A549 (cell line): ENCODE results near the gene IRF9. TPM values are rescaled to one million over a fixed set of nuclear protein-coding genes. Genes with fewer than 3 reads are reported as not detected.

Experiments used
- ATAC-seq, 2 experiments: fragments of 200-7000 bp in 1 of 2; fragments of >200 bp in 1 of 2; cut with Nextera tagmentation in 1 of 2; cut with Tn5 transposase in 1 of 2; 3 replicates each; pipeline versions ENCODE4 v1.8.0 to v1.9.1; 2018 to 2020; ENCODE audit warnings: mild to moderate bottlenecking in 1 of 2, moderate library complexity in 1 of 2
- CTCF ChIA-PET: fragments of 300-600 bp; sonication (Branson Sonifier 250); formaldehyde crosslinking; extraction: SDS; loops from one replicate; lab custom pipeline; 2021; ENCODE audit warnings: antibody characterized with exemption, inconsistent platforms; lab: Yijun Ruan, JAX
- POLR2A ChIA-PET: fragments of 350-600 bp; formaldehyde crosslinking; extraction: SDS; loops from one replicate; lab custom pipeline; 2021; ENCODE audit warnings: antibody characterized with exemption, inconsistent platforms; lab: Yijun Ruan, JAX
- DNase-seq, 2 experiments: peaks; one replicate each; pipeline versions ENCODE4 v3.0.0 to v3.0.0-alpha.2; 2011 to 2016; ENCODE audit warnings: low read depth in 1 of 2, low spot score in 1 of 2
- FAIRE-seq: peaks from 2 replicates; lab custom pipeline; 2011; peaks lifted over from hg19 to GRCh38; lab: Jason Lieb, UNC
- H3K27ac ChIP-seq, 2 experiments: fragments of >200 bp; sonication (Bioruptor Twin); formaldehyde crosslinking; 3 replicates each; pipeline ENCODE4 v1.5.1; 2016 to 2017
- H3K4me1 ChIP-seq: fragments of >200 bp; sonication (Bioruptor Twin); formaldehyde crosslinking; 3 replicates; pipeline ENCODE4 v1.6.1; 2016
- H3K4me2 ChIP-seq: fragments of >200 bp; sonication (Bioruptor Twin); formaldehyde crosslinking; 3 replicates; pipeline ENCODE4 v1.6.1; 2016
- H3K4me3 ChIP-seq: fragments of >200 bp; sonication (Bioruptor Twin); formaldehyde crosslinking; 3 replicates; pipeline ENCODE4 v1.5.1; 2016
- H3K9me3 ChIP-seq: fragments of >200 bp; sonication (Bioruptor Twin); formaldehyde crosslinking; 3 replicates; pipeline ENCODE4 v1.6.1; 2016
- CHD2 ChIP-seq: fragments of 150-350 bp; IDR thresholded peaks from 2 replicates; pipeline ENCODE4 v1.6.1; 2014; ENCODE audit warnings: low read length; ENCODE audit not compliant: partially characterized antibody
- CHD4 ChIP-seq: fragments of 200-600 bp; sonication (generic); IDR thresholded peaks from 2 replicates; pipeline ENCODE4 v1.6.1; 2016; ENCODE audit warnings: antibody characterized with exemption, mild to moderate bottlenecking, borderline replicate concordance
- EHMT2 ChIP-seq: fragments of 200-600 bp; sonication (generic); IDR thresholded peaks from 2 replicates; pipeline ENCODE4 v1.6.1; 2016; ENCODE audit warnings: antibody characterized with exemption, low read depth, mild to moderate bottlenecking, moderate library complexity
- EP300 ChIP-seq, 2 experiments: fragments of >200 bp; sonication (Bioruptor Twin); formaldehyde crosslinking; IDR thresholded peaks; 2 replicates in 1 of 2; 3 replicates in 1 of 2; pipeline ENCODE4 v1.6.1; 2016 to 2017
- FOSB ChIP-seq: fragments of 250-450 bp; sonication (Bioruptor Pico); IDR thresholded peaks from 2 replicates; pipeline ENCODE4 v1.5.0; 2020; ENCODE audit warnings: mild to moderate bottlenecking, moderate library complexity
- FOSL2 ChIP-seq, 2 experiments: fragments of 450-650 bp in 1 of 2; fragments of >200 bp in 1 of 2; sonication (Bioruptor Twin) in 1 of 2; formaldehyde crosslinking; IDR thresholded peaks; 2 replicates each; pipeline versions ENCODE4 v1.5.0 to v1.6.1; 2016 to 2020; ENCODE audit warnings: mild to moderate bottlenecking in 1 of 2, moderate library complexity in 1 of 2
- FOXS1 ChIP-seq: fragments of 250-450 bp; sonication (Bioruptor Pico); IDR thresholded peaks from 2 replicates; pipeline ENCODE4 v1.5.0; 2020; ENCODE audit warnings: mild to moderate bottlenecking, moderate library complexity
- GATA3 ChIP-seq: IDR thresholded peaks from 2 replicates; pipeline ENCODE4 v1.6.1; 2012; ENCODE audit warnings: borderline replicate concordance
- HOXA7 ChIP-seq: fragments of 250-450 bp; sonication (Bioruptor Pico); IDR thresholded peaks from 2 replicates; pipeline ENCODE4 v1.5.0; 2020; ENCODE audit warnings: mild to moderate bottlenecking, moderate library complexity
- HOXB13 ChIP-seq: fragments of 250-450 bp; sonication (Bioruptor Pico); IDR thresholded peaks from 2 replicates; pipeline ENCODE4 v1.5.0; 2020; ENCODE audit warnings: low read depth, mild to moderate bottlenecking, moderate library complexity
- JUN ChIP-seq, 2 experiments: fragments of >200 bp; sonication (Bioruptor Twin); formaldehyde crosslinking; IDR thresholded peaks; 2 replicates in 1 of 2; 3 replicates in 1 of 2; pipeline ENCODE4 v1.6.1; 2016 to 2017
- MYC ChIP-seq: IDR thresholded peaks from 2 replicates; pipeline ENCODE4 v1.6.1; 2012; ENCODE audit warnings: mild to moderate bottlenecking, inconsistent platforms, low read length, improper control_type of control experiment, borderline replicate concordance
- NR3C1 ChIP-seq: fragments of >200 bp; sonication (Bioruptor Twin); formaldehyde crosslinking; IDR thresholded peaks from 3 replicates; pipeline ENCODE4 v1.6.1; 2017
- RARB ChIP-seq: fragments of 250-450 bp; sonication (Bioruptor Pico); IDR thresholded peaks from 2 replicates; pipeline ENCODE4 v1.8.0; 2021; ENCODE audit warnings: mild to moderate bottlenecking, moderate library complexity
- RCOR1 ChIP-seq: fragments of 150-350 bp; IDR thresholded peaks from 2 replicates; pipeline ENCODE4 v1.6.1; 2014; ENCODE audit warnings: antibody characterized with exemption, low read length, low read depth
- RNF2 ChIP-seq: fragments of 200-600 bp; sonication (generic); IDR thresholded peaks from 2 replicates; pipeline ENCODE4 v1.6.1; 2016; ENCODE audit warnings: low read depth, mild to moderate bottlenecking, antibody characterized with exemption, moderate library complexity, borderline replicate concordance
- TFCP2L1 ChIP-seq: fragments of 250-450 bp; sonication (Bioruptor Pico); IDR thresholded peaks from 2 replicates; pipeline ENCODE4 v1.5.0; 2021; ENCODE audit warnings: mild to moderate bottlenecking
- ZC3H11A ChIP-seq: fragments of 450-650 bp; IDR thresholded peaks from 2 replicates; pipeline ENCODE4 v1.6.1; 2014; ENCODE audit warnings: antibody characterized with exemption, mild to moderate bottlenecking
- ZSCAN20 ChIP-seq: fragments of 250-450 bp; sonication (Bioruptor Pico); IDR thresholded peaks from 2 replicates; pipeline ENCODE4 v1.8.0; 2022; ENCODE audit warnings: mild to moderate bottlenecking, moderate library complexity
- WGBS: methylation state at CpG from one replicate; pipeline ENCODE4 v1.1.6; 2017; ENCODE audit errors: missing lambda C conversion rate; 5-methylcytosine and 5-hydroxymethylcytosine counted together
- polyA plus RNA-seq, 4 experiments: library from polyadenylated mRNA; depleted of rRNA in 3 of 4; stranded (reverse); fragments of >200 nt; fragmentation: RNase III in 1 of 4; extraction: RNeasy Plus Mini Kit Qiagen cat#74134 plus additional on column Dnase treatment in 1 of 4; gene quantifications; 2 replicates in 3 of 4; 3 replicates in 1 of 4; pipeline ENCODE4 v1.2.3, GENCODE V29; 2011 to 2017
- TF ChIP-seq, protein P1 (sequence below): fragments of >200 bp; sonication (Bioruptor Twin); formaldehyde crosslinking; IDR thresholded peaks from 3 replicates; pipeline ENCODE4 v1.6.1; 2016
- TF ChIP-seq, protein P2 (sequence below): fragments of >200 bp; sonication (Bioruptor Twin); formaldehyde crosslinking; IDR thresholded peaks from 2 replicates; pipeline ENCODE4 v1.6.1; 2016
- TF ChIP-seq, protein P3 (sequence below): fragments of 250-450 bp; sonication (Bioruptor Pico); IDR thresholded peaks from 2 replicates; pipeline ENCODE4 v1.5.0; 2021; ENCODE audit warnings: mild to moderate bottlenecking, moderate library complexity, borderline replicate concordance

IRF9 gene
- polyA plus RNA-seq, 2 of the 4 experiments (the other 2 are of a cell fraction): 19.0 to 23.1 TPM

DNA sequence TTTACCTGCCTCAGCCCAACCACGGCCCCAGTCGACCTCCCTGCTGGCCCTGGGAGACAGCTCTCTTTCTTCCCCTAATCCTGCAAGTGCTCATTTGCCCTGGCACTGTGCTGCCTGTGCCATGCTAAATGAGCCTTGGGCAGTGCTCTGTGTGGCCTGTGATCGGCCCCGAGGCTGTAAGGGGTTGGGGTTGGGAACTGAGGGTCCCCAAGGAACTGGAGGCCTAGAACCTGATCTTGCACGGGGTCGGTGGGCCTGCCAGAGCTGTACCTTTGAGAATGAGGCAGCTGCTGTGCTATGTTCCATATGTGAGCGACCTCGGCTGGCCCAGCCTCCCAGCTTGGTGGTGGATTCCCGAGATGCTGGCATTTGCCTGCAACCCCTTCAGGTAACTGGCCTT is 11.0 kb upstream of the IRF9 start:
- H3K4me1 ChIP-seq: peaks cover 14% of the 10 kb centered on the region
- TF ChIP-seq, protein P1, sequence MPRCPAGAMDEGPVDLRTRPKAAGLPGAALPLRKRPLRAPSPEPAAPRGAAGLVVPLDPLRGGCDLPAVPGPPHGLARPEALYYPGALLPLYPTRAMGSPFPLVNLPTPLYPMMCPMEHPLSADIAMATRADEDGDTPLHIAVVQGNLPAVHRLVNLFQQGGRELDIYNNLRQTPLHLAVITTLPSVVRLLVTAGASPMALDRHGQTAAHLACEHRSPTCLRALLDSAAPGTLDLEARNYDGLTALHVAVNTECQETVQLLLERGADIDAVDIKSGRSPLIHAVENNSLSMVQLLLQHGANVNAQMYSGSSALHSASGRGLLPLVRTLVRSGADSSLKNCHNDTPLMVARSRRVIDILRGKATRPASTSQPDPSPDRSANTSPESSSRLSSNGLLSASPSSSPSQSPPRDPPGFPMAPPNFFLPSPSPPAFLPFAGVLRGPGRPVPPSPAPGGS: no peak
- TF ChIP-seq EHMT2 (no peak), RARB (CRISPR knock-in tag) (no peak), CHD2 (no peak), EP300 (IDR thresholded peaks at IDR 0.05) (no peak), ZC3H11A (no peak), FOSL2 (IDR thresholded peaks at IDR 0.05) (no peak), FOSL2 (CRISPR knock-in tag; IDR thresholded peaks at IDR 0.05) (no peak), HOXB13 (CRISPR knock-in tag) (no peak), ZSCAN20 (CRISPR knock-in tag) (no peak), NR3C1 (no peak), RCOR1 (no peak)
- TF ChIP-seq, protein P2, sequence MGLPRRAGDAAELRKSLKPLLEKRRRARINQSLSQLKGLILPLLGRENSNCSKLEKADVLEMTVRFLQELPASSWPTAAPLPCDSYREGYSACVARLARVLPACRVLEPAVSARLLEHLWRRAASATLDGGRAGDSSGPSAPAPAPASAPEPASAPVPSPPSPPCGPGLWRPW: no peak
- TF ChIP-seq, all 56 proteins: peak for 0
- FAIRE-seq (no peak), DNase-seq (no peak), ATAC-seq (no peak)
- Histone ChIP-seq H3K27ac (no peak overlapping the region), H3K4me3 (no peak overlapping the region), H3K9me3 (no peaks in the 10 kb centered on the region), H3K4me2 (no peak overlapping the region)
- WGBS: 89% methylated on average over 9 of the region's 9 CpGs
- POLR2A ChIA-PET: interaction anchor here (1.5 to 2.1 kb wide), 2 partner anchors 11 to 64 kb away, joined by 3 to 6 read pairs; partner anchors contain the start of genes CHMP4A and IRF9
- CTCF ChIA-PET: interaction anchor here (2.8 to 12.6 kb wide), 2 partner anchors 9 to 12 kb away, joined by 10 to 168 read pairs; partner anchors contain the start of genes EMC9 and IRF9

DNA sequence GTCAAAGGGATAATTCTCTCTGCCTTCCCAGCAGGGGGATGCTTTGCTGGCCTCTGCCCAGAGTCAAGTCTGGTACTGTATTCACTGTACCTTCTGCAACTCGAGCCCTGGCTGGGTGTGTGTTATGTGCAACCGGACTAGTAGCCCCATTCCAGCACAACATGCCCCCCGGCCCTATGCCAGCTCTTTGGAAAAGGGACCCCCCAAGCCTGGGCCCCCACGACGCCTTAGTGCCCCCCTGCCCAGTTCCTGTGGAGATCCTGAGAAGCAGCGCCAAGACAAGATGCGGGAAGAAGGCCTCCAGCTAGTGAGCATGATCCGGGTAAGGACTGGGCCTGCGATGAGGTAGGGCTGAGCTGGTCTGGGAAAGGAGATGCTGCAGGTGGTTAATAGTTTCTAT is 10.5 kb upstream of the IRF9 start:
- Histone ChIP-seq H3K9me3 (no peaks in the 10 kb centered on the region), H3K4me2 (no peak overlapping the region), H3K4me3 (no peak overlapping the region), H3K27ac (no peak overlapping the region), H3K4me1 (peaks cover 9% of the 10 kb centered on the region)
- CTCF ChIA-PET: interaction anchor here (0.9 to 12.6 kb wide), 3 partner anchors 9 to 56 kb away, joined by 3 to 168 read pairs (median 10); partner anchors contain the start of genes EMC9 and IRF9
- no peak for ATAC-seq
- no peak for DNase-seq
- TF ChIP-seq TFCP2L1 (CRISPR knock-in tag): no peak
- TF ChIP-seq MYC: no peak
- FAIRE-seq: no peak
- 90% methylated on average over 8 of the region's 9 CpGs for WGBS
- POLR2A ChIA-PET: interaction anchor here (1.5 to 2.1 kb wide), 2 partner anchors 10 to 63 kb away, joined by 3 to 6 read pairs; partner anchors contain the start of genes CHMP4A and IRF9

DNA sequence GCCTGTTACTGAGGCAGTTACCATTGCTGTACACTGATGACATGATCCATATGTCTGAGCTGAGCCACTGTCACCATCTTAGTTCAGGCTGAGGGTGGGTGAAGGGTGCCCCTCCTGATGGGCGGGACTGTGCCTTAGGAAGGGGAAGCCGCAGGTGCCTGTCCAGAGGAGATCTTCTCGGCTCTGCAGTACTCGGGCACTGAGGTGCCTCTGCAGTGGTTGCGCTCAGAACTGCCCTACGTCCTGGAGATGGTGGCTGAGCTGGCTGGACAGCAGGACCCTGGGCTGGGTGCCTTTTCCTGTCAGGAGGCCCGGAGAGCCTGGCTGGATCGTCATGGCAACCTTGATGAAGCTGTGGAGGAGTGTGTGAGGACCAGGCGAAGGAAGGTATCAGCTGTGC is 10.1 kb upstream of the IRF9 start:
- Histone ChIP-seq H3K4me3 (no peak overlapping the region), H3K9me3 (no peaks in the 10 kb centered on the region), H3K4me1 (peaks cover 6% of the 10 kb centered on the region; the same call in 2 of the 3 replicates), H3K4me2 (no peak overlapping the region), H3K27ac (no peak overlapping the region)
- DNase-seq: no peak
- ChIA-PET CTCF (interaction anchor here (0.9 to 12.6 kb wide), 4 partner anchors 10 to 56 kb away, joined by 3 to 168 read pairs (median 6); partner anchors contain the start of genes EMC9 and IRF9), POLR2A (interaction anchor here (1.5 to 2.1 kb wide), 2 partner anchors 10 to 63 kb away, joined by 3 to 6 read pairs; partner anchors contain the start of genes CHMP4A and IRF9)
- TF ChIP-seq RCOR1: no peak
- TF ChIP-seq FOXS1 (CRISPR knock-in tag): no peak
- TF ChIP-seq CHD4: no peak
- TF ChIP-seq FOSB (CRISPR knock-in tag): no peak
- no peak for TF ChIP-seq JUN (IDR thresholded peaks at IDR 0.05)
- no peak for TF ChIP-seq GATA3
- TF ChIP-seq, protein P3, sequence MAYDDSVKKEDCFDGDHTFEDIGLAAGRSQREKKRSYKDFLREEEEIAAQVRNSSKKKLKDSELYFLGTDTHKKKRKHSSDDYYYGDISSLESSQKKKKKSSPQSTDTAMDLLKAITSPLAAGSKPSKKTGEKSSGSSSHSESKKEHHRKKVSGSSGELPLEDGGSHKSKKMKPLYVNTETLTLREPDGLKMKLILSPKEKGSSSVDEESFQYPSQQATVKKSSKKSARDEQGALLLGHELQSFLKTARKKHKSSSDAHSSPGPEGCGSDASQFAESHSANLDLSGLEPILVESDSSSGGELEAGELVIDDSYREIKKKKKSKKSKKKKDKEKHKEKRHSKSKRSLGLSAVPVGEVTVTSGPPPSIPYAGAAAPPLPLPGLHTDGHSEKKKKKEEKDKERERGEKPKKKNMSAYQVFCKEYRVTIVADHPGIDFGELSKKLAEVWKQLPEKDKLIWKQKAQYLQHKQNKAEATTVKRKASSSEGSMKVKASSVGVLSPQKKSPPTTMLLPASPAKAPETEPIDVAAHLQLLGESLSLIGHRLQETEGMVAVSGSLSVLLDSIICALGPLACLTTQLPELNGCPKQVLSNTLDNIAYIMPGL (CRISPR knock-in tag): no peak
- TF ChIP-seq RNF2: no peak
- no peak for TF ChIP-seq HOXA7 (CRISPR knock-in tag)
- no peak for TF ChIP-seq FOSL2 (IDR thresholded peaks at IDR 0.05)
- TF ChIP-seq FOSL2 (CRISPR knock-in tag; IDR thresholded peaks at IDR 0.05): no peak
- TF ChIP-seq ZC3H11A: no peak
- WGBS: 93% methylated on average over 9 of the region's 9 CpGs
- no peak for FAIRE-seq
- no peak for ATAC-seq
